Glomerular visceral epithelial cell (primary cell): ENCODE results near the gene TRMU.
A peak's percentile ranks its signal among the peaks of the same experiment; 100 is the strongest.

Experiments
- DNase-seq: peaks from one replicate; pipeline ENCODE4 v3.0.0-alpha.2; 2016; ENCODE audit errors: extremely low spot score

Gene TRMU

DNA sequence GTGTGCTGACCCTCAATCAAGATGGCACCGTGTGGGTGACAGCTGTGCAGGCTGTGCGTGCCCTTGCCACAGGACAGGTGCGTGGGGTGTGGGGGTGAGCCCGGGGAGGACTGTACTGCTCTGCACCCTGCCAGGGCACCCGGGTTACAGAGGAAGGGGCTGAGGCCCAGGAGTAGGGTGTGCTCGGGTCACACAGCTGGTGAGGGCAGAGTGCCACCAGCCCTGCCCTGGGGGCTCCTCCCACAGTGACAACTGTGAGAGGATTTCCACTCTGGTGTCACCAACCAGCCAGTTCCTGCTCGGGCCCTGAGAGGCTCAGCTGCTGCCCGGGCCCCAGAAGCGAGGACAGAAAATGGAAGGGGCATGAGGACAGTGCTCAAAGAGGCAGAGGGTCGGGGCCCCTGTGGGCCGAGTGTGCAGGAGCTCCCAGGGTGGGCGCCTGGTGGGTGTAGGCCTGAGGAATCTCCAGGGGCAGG, 20.5 kb downstream of the TRMU start:
- DNase-seq: no peak

DNA sequence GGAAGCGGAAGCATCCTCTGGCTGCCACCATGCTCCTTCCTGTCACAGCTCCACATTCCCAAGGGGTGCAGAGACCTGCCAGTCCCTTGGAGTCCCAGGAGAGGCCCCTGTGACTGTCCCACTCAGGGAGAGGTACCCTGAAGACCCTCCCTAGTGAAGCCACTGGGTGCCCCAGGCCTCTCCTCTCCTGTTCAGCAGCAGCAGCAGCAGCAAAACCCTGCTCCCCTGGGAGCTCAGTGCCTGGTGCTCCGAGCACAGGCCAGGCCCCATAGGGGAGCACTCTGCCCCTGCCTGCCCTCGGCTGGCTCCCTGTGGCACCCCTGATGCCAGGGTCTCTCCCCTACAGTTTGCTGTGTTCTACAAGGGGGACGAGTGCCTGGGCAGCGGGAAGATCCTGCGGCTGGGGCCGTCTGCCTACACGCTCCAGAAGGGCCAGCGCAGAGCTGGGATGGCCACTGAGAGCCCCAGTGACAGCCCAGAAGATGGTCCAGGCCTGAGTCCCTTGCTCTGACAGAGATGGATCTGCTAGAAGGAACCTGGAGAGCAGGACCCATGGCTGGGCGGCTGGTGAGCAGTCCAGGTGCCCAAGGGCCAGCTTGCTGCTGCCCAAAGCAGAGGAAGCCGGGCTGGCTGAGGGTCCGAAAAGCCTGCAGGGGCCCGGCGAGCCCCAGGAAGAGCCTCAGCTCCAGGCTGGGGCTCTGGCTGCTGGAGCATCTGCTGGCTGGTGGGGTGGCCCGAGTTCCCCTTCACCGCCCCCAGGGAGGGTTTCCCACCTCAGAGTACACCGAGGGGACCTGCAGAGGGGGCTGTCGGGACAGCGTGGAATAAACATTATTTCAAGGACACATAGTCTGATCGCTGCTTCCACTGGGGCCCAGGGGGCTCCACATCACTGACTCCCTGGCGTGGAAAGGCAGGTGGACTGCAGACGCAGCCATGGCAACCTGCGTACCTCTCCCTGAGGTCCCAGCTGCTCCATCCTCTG, 21.3 kb downstream of the TRMU start:
- DNase-seq: no peak

- no peak for DNase-seq
Observed at GRCh38 chr22:46357711-46358520, 22.4 kb downstream of the TRMU start.

DNA sequence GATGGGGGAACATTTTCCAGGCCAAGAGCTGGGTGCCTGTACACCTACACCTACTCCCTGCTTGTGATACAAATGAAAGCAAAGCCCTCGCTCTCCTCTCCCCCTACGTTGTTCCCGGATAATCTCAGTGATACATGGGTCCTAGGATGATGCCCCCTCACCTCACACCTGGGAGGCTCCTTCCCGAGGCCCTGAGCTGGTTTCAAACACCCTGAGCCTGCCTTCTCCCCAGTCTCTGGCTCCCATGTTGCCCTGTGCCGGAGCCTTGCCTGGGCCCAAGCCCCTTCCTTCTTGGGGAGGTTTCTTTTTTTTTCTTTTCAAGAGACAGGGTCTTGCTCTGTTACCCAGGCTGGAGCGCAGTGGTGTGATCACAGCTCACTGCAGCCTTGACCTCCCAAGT, 23.3 kb downstream of the TRMU start:
- DNase-seq: no peak

DNA sequence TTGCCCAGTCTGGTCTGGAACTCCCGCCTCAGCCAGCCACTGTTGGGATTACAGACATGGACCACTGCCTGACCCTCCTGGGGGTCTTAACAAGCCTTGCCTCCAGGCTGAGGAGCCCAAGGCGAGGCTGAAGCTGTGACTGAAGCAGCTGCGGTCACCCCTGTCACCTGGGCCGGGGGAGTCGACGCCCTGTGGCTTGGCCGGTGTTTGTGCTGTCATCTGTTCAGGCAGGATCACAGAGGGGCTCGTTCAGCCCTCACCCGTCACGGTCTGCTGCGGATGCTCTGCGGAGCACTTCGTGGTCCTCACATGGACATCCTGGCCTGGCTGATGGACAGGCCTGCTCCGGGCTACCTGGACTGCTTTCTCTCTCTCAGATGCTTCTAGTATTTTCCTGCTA, 23.8 kb downstream of the TRMU start:
- no peak for DNase-seq

DNA sequence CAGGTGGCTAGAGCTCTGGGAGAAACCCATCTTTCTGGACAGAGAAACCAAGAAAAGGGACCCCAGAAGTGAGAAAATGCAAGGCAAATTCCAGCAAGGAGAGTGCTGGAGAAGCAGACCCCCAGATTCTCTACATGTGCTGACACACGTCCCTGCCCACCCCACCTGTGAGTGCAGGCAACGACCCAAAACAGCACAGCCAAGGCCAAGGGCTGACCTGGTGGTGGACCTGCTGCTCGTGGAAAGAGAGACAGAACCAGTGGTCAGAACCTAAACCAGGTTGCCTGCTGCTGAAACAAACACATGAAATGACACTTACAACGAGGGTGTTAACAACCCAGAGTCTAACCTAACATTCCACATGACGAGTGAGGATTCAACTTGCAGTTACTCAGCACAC, 24.6 kb downstream of the TRMU start:
- no peak for DNase-seq

- no peak for DNase-seq
Observed at GRCh38 chr22:46360891-46361290, 25.4 kb downstream of the TRMU start.

GRCh38 chr22:46361826-46362202, 26.3 kb downstream of the TRMU start:
- no peak for DNase-seq

- DNase-seq: no peak
Observed at GRCh38 chr22:46362203-46362933, 26.9 kb downstream of the TRMU start.

DNA sequence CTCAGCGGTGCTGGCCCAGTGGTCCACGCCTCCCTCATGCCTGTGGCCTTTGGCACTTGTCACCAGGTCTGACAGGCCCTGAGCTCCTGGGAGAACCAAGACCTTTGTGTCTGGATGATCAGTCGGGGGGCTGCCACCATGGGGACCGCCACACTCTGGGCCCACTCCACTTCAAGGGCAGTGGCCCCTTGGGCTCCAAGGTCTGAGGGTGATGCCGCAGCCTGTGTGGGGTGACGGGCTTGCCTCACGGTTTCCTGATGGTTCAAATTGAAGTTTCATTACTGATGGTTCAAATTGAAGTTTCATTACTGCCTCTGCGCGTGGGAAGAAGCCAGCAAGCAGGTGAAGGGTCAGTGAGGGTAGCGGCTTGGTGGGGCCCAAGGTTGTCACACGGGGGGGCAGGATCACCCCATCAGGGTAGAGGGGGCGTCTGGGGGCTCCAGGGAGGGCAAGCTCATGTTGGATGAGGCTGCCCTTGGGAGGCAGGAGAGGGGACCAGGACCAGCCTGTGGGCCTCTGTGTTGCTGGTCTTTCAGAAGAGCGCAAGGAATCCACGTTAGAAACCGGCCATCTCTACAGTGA, 27.5 kb downstream of the TRMU start:
- no peak for DNase-seq

- no peak for DNase-seq
Observed at GRCh38 chr22:46363611-46364321, 28.3 kb downstream of the TRMU start.

DNA sequence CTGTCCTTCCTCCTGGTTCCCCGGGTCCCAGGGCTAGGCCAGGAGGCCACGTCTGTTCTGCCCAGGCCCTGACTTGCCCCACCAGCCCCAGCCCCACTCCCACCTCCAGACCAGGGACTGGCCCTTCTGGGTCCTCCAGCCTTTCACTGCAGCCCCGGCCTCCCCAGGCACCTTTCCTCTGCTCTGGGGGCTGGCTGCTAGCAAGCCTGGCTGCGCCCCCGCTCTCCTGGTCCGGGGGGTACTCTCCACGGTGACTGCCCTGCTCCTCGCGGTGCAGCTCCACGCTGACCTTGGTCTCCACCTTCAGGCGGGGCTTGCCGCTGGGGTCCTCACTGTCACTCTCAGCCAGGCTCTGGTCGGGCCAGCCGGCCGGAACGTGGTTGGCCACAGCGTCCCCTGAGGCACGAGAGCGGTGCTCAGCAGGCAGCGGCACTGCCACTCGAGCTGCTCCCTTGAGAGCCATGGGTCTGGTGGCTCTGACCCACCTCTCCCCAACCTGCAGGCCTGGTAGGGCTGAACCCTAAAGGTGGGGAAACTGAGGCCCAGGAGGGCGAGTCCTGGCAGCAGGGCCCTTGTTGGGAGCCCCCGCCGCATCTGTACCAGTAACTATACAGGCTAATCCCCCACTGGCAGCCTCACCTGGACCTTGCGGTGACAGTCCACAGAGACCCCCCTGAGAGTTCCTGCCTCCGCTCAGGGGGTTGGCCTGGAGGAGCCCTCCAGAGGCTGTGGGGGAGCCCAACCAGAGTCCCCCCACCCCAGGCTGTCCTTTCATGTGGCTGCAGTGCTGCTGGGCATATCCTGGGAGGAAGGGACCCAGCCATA, 29.0 kb downstream of the TRMU start:
- DNase-seq: no peak

- DNase-seq: no peak
Observed at GRCh38 chr22:46365166-46365624, 29.7 kb downstream of the TRMU start.

DNA sequence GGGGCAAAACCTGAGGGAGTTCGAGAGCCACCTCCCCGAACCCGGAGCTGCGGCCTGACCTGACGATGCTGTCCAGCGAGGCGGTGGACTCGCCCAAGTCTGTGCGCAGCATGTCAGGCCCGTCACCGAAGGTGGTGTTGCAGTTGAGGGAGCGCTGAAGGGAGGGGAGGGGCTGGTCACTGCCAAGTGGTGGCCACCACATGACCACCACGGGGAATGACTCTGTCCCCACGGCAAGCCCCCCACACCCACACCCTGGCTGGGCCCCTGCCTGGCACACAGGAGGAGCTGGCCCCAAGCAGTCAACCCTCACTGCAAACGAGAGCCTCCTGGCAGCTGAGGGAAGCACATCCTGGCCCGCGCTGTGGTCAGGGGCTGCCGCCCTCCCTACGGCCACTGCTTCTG, 30.8 kb downstream of the TRMU start:
- DNase-seq: no peak

- no peak for DNase-seq
Observed at GRCh38 chr22:46366801-46367706, 31.5 kb downstream of the TRMU start.

DNA sequence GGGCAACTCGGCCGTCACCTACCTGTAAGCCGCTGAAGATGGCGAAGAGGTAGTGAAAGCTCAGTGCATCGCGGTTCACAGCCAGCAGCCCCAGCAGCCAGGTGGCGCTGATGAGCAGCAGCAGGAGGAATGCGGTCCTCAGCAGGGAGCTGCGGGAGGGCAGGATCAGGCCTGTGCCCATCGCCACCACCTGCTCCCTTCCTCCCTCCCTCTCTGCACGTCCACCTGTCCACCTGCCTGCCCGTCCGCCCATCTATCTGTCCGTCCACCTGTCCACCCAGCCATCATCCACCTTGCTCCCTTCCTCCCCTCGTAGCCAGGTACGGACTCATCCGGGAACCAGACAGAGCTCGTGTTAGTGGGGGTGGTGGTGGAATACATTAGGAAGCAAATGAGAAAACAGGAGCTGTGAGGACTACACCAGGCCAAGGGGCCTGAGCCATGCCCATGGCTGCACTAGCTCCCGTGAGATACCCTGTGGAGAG, 32.2 kb downstream of the TRMU start:
- peak; percentile 44 for DNase-seq

DNA sequence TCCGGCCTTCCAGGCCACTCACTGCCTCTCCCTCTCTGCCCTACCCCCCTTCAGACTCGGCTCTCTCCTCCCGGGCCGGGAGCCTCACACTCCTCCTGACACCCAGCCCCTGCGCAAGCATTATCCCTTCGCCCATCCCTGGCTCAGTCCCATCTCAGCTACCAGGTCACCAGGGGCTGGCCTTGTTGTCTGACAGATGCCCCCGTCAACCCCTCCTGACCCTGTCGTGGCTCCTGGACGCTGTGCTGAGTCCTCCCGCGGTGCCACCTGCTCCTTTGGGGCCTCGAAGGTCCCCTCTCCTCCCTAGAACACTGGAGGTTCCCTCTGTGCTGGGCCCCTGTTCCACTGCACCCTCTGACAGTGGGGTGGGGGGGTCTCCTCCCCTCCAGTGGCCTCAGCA, 32.9 kb downstream of the TRMU start:
- no peak for DNase-seq

DNA sequence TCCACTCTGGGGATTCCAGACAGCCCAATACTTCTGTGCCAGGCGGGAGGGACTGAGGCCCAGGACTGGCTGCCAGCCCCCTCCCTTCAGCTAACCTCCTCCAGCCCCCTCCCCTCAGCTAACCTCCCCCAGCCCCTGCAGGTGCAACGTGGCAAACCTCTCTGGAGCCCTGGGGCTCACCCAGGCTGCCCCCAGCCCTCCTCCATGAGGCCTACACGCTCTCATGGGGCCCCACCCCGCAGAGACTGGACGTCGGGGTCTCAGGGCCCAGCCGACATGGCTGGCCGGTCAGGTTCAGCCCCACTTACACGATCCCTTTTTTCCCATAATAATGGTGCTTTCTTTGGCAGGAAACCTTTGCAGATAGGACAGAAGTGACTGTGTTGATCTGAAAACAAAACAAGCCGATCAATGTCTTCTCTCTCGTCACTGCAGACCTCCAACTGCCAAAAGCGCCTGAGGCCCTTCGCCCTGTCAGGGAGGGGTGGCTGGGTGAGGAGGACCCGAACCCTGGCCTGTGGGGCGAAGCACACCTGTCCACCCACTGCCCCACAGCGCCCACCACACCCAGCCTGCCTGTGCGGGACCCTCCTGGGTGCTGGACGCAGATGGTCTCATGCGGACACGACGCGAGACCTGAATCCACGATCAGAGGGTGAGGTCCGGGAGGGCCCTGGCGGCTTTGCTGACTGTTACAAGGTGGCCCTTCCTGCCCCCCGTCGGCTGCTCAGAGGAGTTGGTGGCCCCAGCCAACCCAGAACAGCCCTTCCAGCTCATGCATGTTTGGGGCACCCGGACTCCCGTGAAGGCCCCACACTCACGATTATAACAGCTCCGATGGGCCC, 33.6 kb downstream of the TRMU start:
- DNase-seq: no peak
